ENCODE measurements around the gene GKN2.
A peak's percentile ranks its signal among the peaks of the same experiment; 100 is the strongest.
"Not testable (repeated sequence)": the region's sequence is repeated elsewhere in the genome, so short reads cannot be mapped to it uniquely, and the experiment has no call there.

Gene GKN2

GRCh38 chr2:68920481-68921170, 32.1 kb downstream of the GKN2 start:
- DNase-seq (ENCODE audit: low read depth in 3 of 3): no peak

DNA sequence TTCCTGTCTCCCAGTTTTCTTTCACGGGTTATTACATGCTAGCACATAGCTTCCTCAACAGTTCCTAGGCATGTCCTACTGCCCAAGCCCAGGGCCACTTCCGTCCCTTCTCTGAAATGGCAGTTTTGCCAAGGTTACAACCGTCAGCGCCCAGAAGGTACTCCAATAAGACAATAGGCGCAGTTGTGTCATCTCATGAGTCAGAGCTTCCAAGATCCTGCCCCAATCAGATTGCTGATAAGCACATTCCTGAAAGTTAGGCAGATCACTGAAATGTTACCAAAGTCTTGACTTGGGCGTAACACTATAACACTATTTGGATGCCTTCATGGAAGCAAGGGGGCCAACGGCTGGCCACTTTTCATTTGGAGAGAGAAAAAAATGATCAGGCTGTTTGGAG, 34.2 kb downstream of the GKN2 start:
- DNase-seq (ENCODE audit: low read depth in 3 of 3): no peak

DNA sequence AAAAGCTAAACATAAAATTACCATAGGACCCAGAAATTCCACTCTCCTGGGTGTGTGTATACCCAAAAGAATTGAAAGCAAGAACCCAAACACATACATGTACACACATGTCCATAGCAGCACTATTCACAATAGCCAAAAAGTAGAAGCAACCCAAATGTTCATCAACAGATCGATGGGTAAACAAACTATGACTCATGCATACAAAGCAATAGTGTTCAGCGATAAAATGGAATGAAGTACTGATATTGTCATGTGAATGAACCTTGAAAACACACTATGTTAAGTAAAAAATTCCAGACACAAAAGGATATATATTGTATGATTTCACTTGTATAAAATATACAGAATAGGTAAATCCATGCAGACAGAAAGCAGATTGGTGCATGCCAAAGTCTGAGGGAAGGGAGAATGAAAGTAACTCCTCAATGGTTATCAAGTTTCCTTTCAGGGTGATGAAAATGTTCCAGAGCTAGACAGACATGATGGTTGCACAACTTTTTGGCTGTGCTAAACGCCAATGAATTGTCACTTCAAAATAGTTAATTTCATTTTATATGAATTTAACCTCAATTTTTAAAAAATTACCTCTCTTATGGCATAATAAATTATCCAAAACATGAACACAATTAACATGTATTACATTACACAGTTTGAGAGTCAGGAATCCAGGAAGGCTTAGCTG, 35.5 kb downstream of the GKN2 start:
- DNase-seq (ENCODE audit: low read depth in 3 of 3): no peak

DNA sequence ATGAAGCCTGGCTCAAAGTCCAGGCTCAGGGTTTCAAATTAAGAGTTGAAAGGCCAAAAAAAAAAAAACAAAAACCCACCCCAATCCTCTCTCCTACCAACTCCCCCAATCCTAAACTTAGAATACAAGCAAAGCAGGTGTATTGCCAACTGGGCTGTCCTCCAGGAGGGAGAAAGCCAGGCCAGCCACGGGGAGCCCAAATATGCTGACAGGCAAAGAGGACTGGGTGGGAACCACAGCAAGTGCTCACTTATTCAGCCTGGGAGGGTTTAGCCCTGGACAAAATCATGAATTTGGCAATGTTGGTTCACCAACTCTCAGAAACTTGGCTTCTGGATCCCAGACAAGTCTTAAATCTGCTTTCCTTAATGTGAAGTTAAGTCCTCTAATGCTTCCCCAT, 36.5 kb downstream of the GKN2 start:
- DNase-seq (ENCODE audit: low read depth in 3 of 3): no peak

GRCh38 chr2:68915393-68915792, 37.3 kb downstream of the GKN2 start:
- DNase-seq (ENCODE audit: low read depth in 3 of 3): no peak

DNA sequence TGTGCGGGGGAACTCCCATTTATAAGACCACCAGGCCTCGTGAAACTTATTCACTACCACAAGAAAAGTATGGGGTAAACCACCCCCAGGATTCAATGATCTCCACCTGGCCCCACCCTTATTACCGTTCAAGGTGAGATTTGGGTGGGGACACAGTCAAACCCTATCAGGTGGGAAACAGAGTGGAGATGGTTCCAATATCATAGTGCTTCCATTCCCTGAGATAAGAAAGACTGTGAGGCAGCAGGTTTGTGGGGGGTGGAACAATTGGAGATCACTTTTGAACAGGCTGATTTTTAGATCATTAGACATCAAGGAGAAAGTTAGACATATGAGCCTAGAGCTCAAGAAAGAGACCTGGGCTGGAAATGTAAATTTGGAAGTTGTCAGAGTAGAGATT, 39.3 kb downstream of the GKN2 start:
- no peak for DNase-seq (ENCODE audit: low read depth in 3 of 3)

DNA sequence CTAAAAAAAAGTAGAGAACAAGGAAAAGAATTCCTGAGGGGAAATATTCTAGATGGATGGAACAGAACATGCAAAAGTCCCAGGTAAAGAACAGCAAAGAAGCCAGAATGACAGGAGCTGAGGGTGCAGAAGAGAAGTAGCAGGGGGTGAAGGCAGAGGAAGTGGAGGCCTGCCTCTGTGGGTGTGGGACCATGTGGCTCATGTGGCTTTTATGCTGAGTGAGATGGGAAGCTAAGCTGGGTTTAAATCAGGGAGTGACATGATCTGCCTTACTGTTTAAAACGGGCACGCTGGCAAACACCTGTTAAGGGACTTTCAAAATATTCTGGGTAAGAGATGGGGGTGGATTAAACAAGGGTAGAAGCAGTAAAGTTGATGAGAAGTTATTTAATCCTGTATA, 40.0 kb downstream of the GKN2 start:
- DNase-seq (ENCODE audit: low read depth in 3 of 3): no peak

GRCh38 chr2:68912111-68912510, 40.6 kb downstream of the GKN2 start:
- DNase-seq (ENCODE audit: low read depth in 3 of 3): no peak

- no peak for DNase-seq (ENCODE audit: low read depth in 3 of 3)
Observed at GRCh38 chr2:68911709-68912108, 41.0 kb downstream of the GKN2 start.

GRCh38 chr2:68911246-68911645, 41.4 kb downstream of the GKN2 start:
- DNase-seq (ENCODE audit: low read depth in 3 of 3): no peak

DNA sequence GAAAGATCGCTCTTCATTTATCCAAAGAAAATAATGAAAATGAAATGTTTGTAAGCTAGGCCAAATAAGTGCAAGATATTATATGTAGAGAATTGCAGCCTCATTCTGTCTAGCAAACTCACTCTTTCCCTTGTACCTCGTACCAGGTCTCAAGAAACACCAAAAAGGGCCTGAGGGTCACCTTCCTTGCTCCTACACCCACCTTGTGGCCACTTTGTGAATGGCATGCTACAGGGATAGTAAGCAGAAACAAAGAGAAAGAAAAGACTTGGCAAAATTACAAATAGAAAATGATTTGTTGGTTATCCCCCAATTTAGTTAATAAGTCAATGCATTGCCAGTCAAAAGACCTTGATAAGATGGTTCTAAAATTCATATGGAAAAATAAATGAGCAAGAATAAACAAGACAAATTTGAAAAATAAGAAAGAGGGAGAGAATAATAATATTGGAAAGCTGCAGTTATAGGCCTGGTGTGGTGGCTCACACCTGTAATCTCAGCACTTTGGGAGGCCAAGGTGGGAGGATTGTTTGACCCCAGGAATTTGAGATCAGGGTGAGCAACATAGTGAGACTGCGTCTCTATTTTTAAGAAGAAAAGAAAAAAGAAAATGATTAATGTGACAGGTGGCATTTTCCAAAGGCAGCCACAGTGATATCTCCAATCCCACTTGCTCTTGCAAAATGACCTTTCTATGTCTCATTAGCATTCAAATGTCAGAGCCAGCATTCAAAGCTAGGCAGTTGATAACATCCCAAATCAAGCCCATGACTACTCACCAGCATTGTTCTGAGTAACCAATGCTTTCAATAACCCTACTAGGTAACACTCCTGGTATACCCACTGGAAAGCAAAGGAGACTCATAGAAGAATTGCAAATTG, 42.7 kb downstream of the GKN2 start:
- peak; percentile 53 to 69 (median 64) for DNase-seq (ENCODE audit: low read depth in 3 of 3)

DNA sequence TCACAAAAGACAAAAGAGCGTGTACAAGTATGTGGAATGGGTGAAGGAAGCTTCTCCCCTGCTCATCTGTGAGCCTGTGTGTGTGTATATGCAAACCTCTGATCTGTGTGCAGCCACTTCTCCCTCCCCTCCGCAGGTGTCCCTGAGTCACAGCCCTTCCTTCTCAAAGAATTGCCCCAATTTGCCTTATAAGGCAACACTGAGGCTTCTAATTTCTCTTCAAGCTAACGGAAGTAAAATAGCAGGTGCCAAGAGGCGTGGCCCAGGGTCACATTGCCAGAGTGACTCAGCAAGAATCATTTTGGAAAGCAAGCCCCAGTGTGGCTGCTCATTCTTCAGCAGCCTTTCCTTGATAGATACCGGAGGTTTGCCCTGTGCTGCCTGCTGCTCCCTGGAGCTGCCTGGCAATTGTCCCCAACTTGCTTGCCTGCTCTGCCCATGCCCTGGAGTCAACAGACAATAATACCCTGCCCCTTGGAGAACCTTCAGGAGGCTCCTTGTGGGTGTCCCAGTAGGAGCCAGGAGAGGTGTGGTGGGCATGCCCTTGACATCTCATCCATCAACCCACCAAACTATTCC, 44.2 kb downstream of the GKN2 start:
- DNase-seq (ENCODE audit: low read depth in 3 of 3): peak; percentile 62 to 82 (median 70)

- no peak for DNase-seq (ENCODE audit: low read depth in 3 of 3)
Observed at GRCh38 chr2:68907920-68908253, 44.8 kb downstream of the GKN2 start.

DNA sequence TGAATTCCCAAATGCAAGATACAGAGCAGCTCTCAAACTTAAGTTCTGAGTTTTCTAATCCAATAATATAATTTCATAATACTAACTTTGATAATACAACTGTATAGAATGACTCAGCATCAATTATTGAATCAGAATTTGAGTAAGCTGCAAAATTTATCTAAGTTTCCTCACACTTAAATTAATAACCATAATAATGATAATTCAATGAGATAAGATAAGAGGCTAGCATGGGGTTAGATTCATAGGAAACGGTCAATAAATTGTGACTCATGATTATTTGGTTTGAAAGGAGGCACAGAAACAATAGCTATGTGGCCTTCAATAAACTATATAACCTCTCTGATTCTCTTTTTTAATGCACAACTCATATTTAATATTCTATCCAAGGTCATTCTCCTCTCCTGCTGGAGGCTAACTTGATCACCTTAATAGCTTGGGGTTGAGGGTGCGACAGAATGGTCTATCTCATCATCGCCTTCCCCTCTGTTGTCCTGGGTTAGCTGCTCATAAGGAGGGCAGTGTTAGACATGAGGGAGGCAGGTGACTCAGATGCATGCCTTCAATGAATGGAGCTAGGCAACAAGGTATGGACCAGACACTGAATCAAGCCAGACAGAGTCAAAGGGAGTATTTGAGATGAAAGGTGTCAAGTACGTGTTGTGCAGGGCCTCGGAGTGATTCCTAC, 45.3 kb downstream of the GKN2 start:
- no peak for DNase-seq (ENCODE audit: low read depth in 3 of 3)

DNA sequence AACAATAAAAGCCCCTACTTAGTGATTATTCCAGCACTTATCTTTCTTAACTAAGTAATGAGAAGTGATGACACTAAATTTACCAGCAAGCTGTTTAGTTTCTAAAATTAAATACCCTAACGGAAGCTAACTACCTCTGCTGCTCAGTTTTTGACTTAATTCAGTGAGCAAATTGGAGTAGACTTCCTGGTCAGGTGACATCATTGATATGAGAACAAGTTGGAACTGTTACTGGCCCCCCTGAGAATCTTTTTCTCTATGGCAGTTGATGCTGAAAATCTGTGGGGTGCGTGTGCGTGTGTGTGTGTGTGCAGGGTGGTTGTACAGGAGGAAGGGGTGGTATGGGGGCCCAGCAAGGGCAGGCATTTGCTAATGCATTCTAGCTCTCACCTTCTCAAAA, 46.0 kb downstream of the GKN2 start:
- no peak for DNase-seq (ENCODE audit: low read depth in 3 of 3)

GRCh38 chr2:68905116-68905515, 47.6 kb downstream of the GKN2 start:
- no peak for DNase-seq (ENCODE audit: low read depth in 3 of 3)

DNA sequence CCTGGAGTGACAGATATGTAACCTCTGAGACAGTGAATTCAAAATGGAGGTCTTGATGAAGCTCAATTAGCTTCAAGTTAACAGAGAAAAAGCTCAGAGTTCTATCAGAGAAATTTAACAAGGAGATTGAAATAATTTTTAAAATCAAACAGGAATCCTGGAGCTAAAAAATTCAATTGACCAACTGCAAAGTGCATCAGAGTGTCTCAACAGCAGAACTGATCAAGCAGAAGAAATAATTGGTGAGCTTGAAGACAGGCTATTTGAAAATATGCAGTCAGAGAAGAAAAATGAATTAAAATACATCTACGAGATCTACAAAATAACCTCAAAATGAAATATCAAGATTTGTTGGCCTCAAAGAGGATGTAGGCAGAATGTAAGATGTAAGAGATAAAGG, 51.1 kb downstream of the GKN2 start:
- no peak for DNase-seq (ENCODE audit: low read depth in 3 of 3)

DNA sequence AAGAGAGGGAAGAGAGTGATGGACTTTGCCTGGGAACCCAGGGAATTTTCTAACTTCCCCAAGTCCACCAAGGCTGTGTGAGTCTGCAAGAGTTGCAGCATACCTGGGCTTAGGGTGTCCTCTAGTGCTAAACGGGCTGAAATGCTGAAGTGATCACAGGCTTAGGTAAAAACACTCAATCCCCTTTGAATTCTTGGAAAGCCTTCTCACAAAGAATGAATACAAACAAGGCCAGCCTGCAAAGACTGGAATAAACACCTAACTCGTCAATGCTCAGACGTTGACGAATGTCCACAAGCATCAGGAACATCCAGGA, 51.5 kb downstream of the GKN2 start:
- no peak for DNase-seq (ENCODE audit: low read depth in 3 of 3)

GRCh38 chr2:68900496-68901198, 52.0 kb downstream of the GKN2 start:
- no peak for DNase-seq (ENCODE audit: low read depth in 3 of 3)

DNA sequence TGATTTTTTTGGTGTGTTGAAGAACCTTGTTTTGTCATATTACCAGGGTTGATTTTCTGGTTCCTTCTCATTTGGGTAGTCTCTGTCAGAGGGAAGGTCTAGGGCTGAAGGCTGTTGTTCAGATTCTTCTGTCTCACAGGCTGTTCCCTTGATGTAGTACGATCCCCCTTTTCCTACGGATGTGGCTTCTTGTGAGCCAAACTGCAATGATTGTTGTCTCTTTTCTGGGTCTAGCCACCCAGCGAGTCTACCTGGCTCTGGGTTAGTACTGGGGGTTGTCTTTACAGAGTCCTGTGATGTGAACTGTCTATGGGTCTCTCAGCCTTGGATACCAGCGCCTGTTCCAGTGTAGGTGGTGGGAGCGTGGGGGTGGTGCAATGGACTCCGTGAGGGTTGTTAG, 56.7 kb downstream of the GKN2 start:
- not testable (repeated sequence) for DNase-seq (ENCODE audit: low read depth in 3 of 3)
